ENCODE measurements around the gene NPAS4. TPM values are rescaled to one million over a fixed set of nuclear protein-coding genes. Genes with fewer than 3 reads are reported as not detected.

The NPAS4 gene
- total RNA-seq, 1 experiment from 2014 or later, result not detected

Other genes starting within 250 kb of the NPAS4 start
- gene KLC2, start 163.3 kb upstream of the NPAS4 start, total RNA-seq (2014; rRNA removed; shearing (Covaris generic)), result 9.9 and 11.2 TPM in 2 replicates
- 146 and 161 TPM in 2 replicates for gene RAB1B, start 152.4 kb upstream of the NPAS4 start, total RNA-seq (2014; rRNA removed; shearing (Covaris generic))
- gene CNIH2, start 142.9 kb upstream of the NPAS4 start, total RNA-seq (2014; rRNA removed; shearing (Covaris generic)), result 6.0 and 9.3 TPM in 2 replicates
- 119 and 167 TPM in 2 replicates for gene YIF1A, start 131.9 kb upstream of the NPAS4 start, total RNA-seq (2014; rRNA removed; shearing (Covaris generic))
- 0.39 TPM in 1 of 2 replicates, not detected in the other for gene TMEM151A, start 129.1 kb upstream of the NPAS4 start, total RNA-seq (2014; rRNA removed; shearing (Covaris generic))
- not detected in 2 replicates for gene CD248, start 104.0 kb upstream of the NPAS4 start, total RNA-seq (2014; rRNA removed; shearing (Covaris generic))
- gene RIN1, start 84.6 kb upstream of the NPAS4 start, total RNA-seq (2014; rRNA removed; shearing (Covaris generic)), result 28.0 and 38.8 TPM in 2 replicates
- gene BRMS1, start 75.9 kb upstream of the NPAS4 start, total RNA-seq (2014; rRNA removed; shearing (Covaris generic)), result 91.7 and 92.6 TPM in 2 replicates
- 49.3 and 50.5 TPM in 2 replicates for gene B4GAT1, start 73.4 kb upstream of the NPAS4 start, total RNA-seq (2014; rRNA removed; shearing (Covaris generic))
- 0.39 and 1.4 TPM in 2 replicates for gene SLC29A2, start 49.3 kb upstream of the NPAS4 start, total RNA-seq (2014; rRNA removed; shearing (Covaris generic))
- 67.6 and 74.4 TPM in 2 replicates for gene MRPL11, start 17.8 kb downstream of the NPAS4 start, total RNA-seq (2014; rRNA removed; shearing (Covaris generic))
- 6.6 TPM in 2 replicates for gene PELI3, start 45.9 kb downstream of the NPAS4 start, total RNA-seq (2014; rRNA removed; shearing (Covaris generic))
- 36.8 and 46.4 TPM in 2 replicates for gene DPP3, start 59.4 kb downstream of the NPAS4 start, total RNA-seq (2014; rRNA removed; shearing (Covaris generic))
- 17.5 and 29.6 TPM in 2 replicates for gene BBS1, start 89.6 kb downstream of the NPAS4 start, total RNA-seq (2014; rRNA removed; shearing (Covaris generic))
- 7.2 and 10.9 TPM in 2 replicates for gene ZDHHC24, start 125.0 kb downstream of the NPAS4 start, total RNA-seq (2014; rRNA removed; shearing (Covaris generic))
- under 0.01 TPM in 1 of 2 replicates, not detected in the other for gene ACTN3, start 125.9 kb downstream of the NPAS4 start, total RNA-seq (2014; rRNA removed; shearing (Covaris generic))
- gene CTSF, start 147.6 kb downstream of the NPAS4 start, total RNA-seq (2014; rRNA removed; shearing (Covaris generic)), result 26.3 and 27.5 TPM in 2 replicates
- gene CCDC87, start 172.0 kb downstream of the NPAS4 start, total RNA-seq (2014; rRNA removed; shearing (Covaris generic)), result 0.10 and 0.84 TPM in 2 replicates
- 28.5 and 33.3 TPM in 2 replicates for gene CCS, start 172.2 kb downstream of the NPAS4 start, total RNA-seq (2014; rRNA removed; shearing (Covaris generic))
- gene RBM14, start 195.6 kb downstream of the NPAS4 start, total RNA-seq (2014; rRNA removed; shearing (Covaris generic)), result 32.8 and 34.1 TPM in 2 replicates
- gene RBM4, start 217.7 kb downstream of the NPAS4 start, total RNA-seq (2014; rRNA removed; shearing (Covaris generic)), result 126 and 138 TPM in 2 replicates

All from RPMI7951 (cell line).